Kidney (tissue), 14 donors: ENCODE data around the gene NHSL2. TPM values are rescaled to one million over a fixed set of nuclear protein-coding genes. Genes with fewer than 3 reads are reported as not detected.

ENCODE experiments used
- DNase-seq, 5 donors: peaks; one replicate each; pipeline ENCODE4 v3.0.0-alpha.2; 2013 to 2020
- FAIRE-seq: peaks from 2 replicates; lab custom pipeline; 2012; peaks lifted over from hg19 to GRCh38; lab: Jason Lieb, UNC
- H3K27ac ChIP-seq, 2 donors: one replicate each; pipeline ENCODE4 v1.7.0; 2013; ENCODE audit warnings: low read depth in 2 of 2, low read length in 2 of 2, inconsistent platforms in 1 of 2
- H3K27me3 ChIP-seq: one replicate; pipeline ENCODE4 v1.7.1; 2013; ENCODE audit warnings: low read length, inconsistent platforms; ENCODE audit not compliant: control insufficient read depth, insufficient read depth
- H3K36me3 ChIP-seq, 3 donors: one replicate each; pipeline versions ENCODE4 v1.7.0 to v1.7.1; 2013; ENCODE audit warnings: low read length in 3 of 3, control low read depth in 1 of 3, inconsistent platforms in 1 of 3; ENCODE audit not compliant: insufficient read depth in 3 of 3, control insufficient read depth in 2 of 3
- H3K4me1 ChIP-seq, 3 donors: one replicate each; pipeline versions ENCODE4 v1.7.0 to v1.7.1; 2013; ENCODE audit warnings: low read length in 3 of 3, inconsistent platforms in 1 of 3, low read depth in 1 of 3; ENCODE audit not compliant: control insufficient read depth in 2 of 3, insufficient read depth in 2 of 3
- H3K4me3 ChIP-seq, 3 donors: one replicate each; pipeline versions ENCODE4 v1.7.0 to v1.8.1; 2013; ENCODE audit warnings: low read length in 3 of 3, control low read depth in 1 of 3, inconsistent platforms in 1 of 3
- H3K9ac ChIP-seq, 3 donors: one replicate each; pipeline versions ENCODE4 v1.7.0 to v1.7.1; 2013; ENCODE audit warnings: low read length in 3 of 3, control low read depth in 1 of 3, inconsistent platforms in 1 of 3
- H3K9me3 ChIP-seq, 3 donors: one replicate each; pipeline versions ENCODE4 v1.7.0 to v1.7.1; 2013; ENCODE audit warnings: low read length in 3 of 3, control low read depth in 1 of 3, inconsistent platforms in 1 of 3; ENCODE audit not compliant: control insufficient read depth in 2 of 3, insufficient read depth in 1 of 3
- CTCF ChIP-seq: IDR thresholded peaks from 3 replicates; pipeline ENCODE4 v1.5.1; 2012; ENCODE audit warnings: mild to moderate bottlenecking, moderate library complexity, borderline replicate concordance; ENCODE audit not compliant: insufficient read depth; ENCODE audit errors: extremely low read depth
- intact Hi-C: fragments of 100-400 bp; cut with DNase I; formaldehyde crosslinking; loops from one replicate; pipeline ENCODE4 v1.11.1; 2022
- polyA plus RNA-seq: library from polyadenylated mRNA; stranded (reverse); fragments of 350-450 nt; fragmentation: Illumina TruSeq; extraction: RNeasy Lipid Tissue Mini Kit (QIAGEN cat#74804); gene quantifications from one replicate; pipeline ENCODE4 v1.2.3, GENCODE V29; 2014; ENCODE audit warnings: low read depth, low replicate concordance; ENCODE audit not compliant: insufficient read depth
- total RNA-seq: library from RNA; stranded (reverse); fragmentation: NEBNext Ultra II Directional; extraction: Animal tissue kit (Norgen Biotek cat#: 25700); gene quantifications from one replicate; pipeline ENCODE4 v1.2.1, GENCODE V29; 2021
- donor health status: control.
- donor health status: control.
- donor health status: control.
- donor health status: control.
- donor health status: control.
- donor health status: DM: yes; HTN: yes; CAD: no.
- donor health status: Normal renal cell carcinoma (clear cell type).

The NHSL2 gene
- total and polyA plus RNA-seq, 2 donors from 2014 or later = 1.3 to 10.8 TPM

GRCh38 chrX:72128183-72128834, 217.7 kb downstream of the NHSL2 start:
- Histone ChIP-seq H3K27ac (no peak overlapping the region), H3K4me1 (peaks cover 3 to 28% (median 10%) of the 10 kb centered on the region in 3 donors), H3K36me3 (no peaks in the 10 kb centered on the region), H3K4me3 (no peak overlapping the region), H3K9me3 (no peaks in the 10 kb centered on the region), H3K9ac (no peak overlapping the region), H3K27me3 (peaks cover 3% of the 10 kb centered on the region)
- DNase-seq (no peak), FAIRE-seq (no peak)
- no peak for TF ChIP-seq CTCF
- intact Hi-C loops = loop anchor here (10.0 kb wide), 1 partner anchor 104 kb away; no protein-coding TSS in a partner anchor

DNA sequence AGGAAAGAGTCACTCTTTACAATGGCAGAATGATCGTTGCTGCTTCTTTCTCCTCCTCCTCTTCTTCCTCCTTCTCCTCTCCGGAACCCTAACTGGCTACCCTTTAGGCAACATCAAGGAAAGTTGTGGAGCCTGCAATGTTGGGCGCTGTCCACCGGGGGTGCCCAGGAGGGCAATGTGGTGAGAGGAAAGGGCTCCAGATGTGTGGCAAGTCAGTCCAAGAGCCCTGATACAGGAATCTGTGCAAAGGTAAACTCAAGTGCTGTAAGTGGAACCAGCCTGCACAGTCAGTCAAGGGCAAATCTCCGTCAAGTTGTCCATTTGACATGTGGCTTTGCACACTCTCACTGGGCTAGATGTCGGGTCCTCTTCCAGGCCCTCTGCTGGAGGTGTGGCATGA, 218.2 kb downstream of the NHSL2 start:
- Histone ChIP-seq H3K4me3 (no peak overlapping the region), H3K9ac (no peak overlapping the region), H3K27me3 (peaks cover 4% of the 10 kb centered on the region), H3K27ac (no peak overlapping the region), H3K36me3 (no peaks in the 10 kb centered on the region), H3K4me1 (peaks cover 0 to 25% (median 5%) of the 10 kb centered on the region in 3 donors), H3K9me3 (no peaks in the 10 kb centered on the region)
- DNase-seq = no peak
- TF ChIP-seq CTCF = no peak
- FAIRE-seq = no peak
- intact Hi-C loops = loop anchor here (10.0 kb wide), 1 partner anchor 104 kb away; no protein-coding TSS in a partner anchor

DNA sequence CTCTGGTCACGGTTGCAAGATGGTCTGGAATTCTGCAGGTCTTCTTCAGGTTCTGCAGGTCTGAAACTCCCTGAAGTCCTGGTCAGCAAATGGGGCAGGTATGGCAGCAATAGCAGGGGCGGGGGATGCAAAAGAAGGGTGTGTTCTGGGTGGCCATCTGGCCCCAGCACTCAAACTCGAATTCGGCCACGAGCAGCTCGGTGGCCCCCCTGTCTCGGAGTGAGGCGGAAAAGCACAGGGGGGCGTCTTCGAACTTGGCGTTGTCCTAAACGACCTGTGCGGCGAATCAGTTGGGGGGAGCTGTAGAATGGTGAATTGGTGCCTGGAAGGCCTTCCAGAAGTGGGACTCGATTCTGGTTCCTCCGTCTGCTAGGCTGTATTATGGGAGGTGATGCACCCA, 219.0 kb downstream of the NHSL2 start:
- Histone ChIP-seq H3K9me3 (no peaks in the 10 kb centered on the region), H3K9ac (no peak overlapping the region), H3K27me3 (peaks cover 4% of the 10 kb centered on the region), H3K4me3 (no peak overlapping the region), H3K27ac (no peak overlapping the region), H3K4me1 (peaks cover 0 to 17% (median 5%) of the 10 kb centered on the region in 3 donors), H3K36me3 (no peaks in the 10 kb centered on the region)
- DNase-seq = no peak
- no peak for FAIRE-seq
- no peak for TF ChIP-seq CTCF
- intact Hi-C loops = loop anchor here (10.0 kb wide), 1 partner anchor 105 kb away; no protein-coding TSS in a partner anchor
